Astrocyte (in vitro differentiated cells and primary cell): ENCODE measurements around the gene IST1.

Source experiments
- CTCF ChIP-seq: IDR thresholded peaks from 2 replicates; pipeline ENCODE4 v1.5.1; 2011; ENCODE audit warnings: low read depth, mild to moderate bottlenecking, inconsistent platforms, low read length, moderate library complexity; ENCODE audit not compliant: insufficient read depth
- EZH2 ChIP-seq: IDR thresholded peaks from 2 replicates; pipeline ENCODE4 v1.6.1; 2012; ENCODE audit warnings: mild to moderate bottlenecking, low read length, inconsistent platforms; ENCODE audit not compliant: insufficient read depth

GRCh38 chr16:71943887-71944286, 48.6 kb downstream of the IST1 start:
- TF ChIP-seq CTCF (no peak), EZH2 (no peak)
